Right lobe of liver (tissue), 6 donors: Measurements from ENCODE around the gene LMBR1L. TPM values are rescaled to one million over a fixed set of nuclear protein-coding genes. Genes with fewer than 3 reads are reported as not detected.
"Not testable (repeated sequence)": the region's sequence is repeated elsewhere in the genome, so short reads cannot be mapped to it uniquely, and the experiment has no call there.

Experiments used
- ATAC-seq, 4 donors: fragments of 200-7000 bp; cut with Tn5 transposase; one replicate each; pipeline ENCODE4 v1.9.1; 2020; ENCODE audit warnings: mild to moderate bottlenecking in 4 of 4, moderate library complexity in 4 of 4
- DNase-seq, 3 donors: peaks; one replicate each; pipeline ENCODE4 v3.0.0-alpha.2; 2020
- H3K27ac ChIP-seq, 3 donors: fragments of 200-600 bp; one replicate each; pipeline ENCODE4 v1.8.0; 2022
- H3K27me3 ChIP-seq, 2 donors: fragments of 200-600 bp; one replicate each; pipeline ENCODE4 v1.8.0; 2022
- H3K36me3 ChIP-seq, 4 donors: fragments of 200-600 bp; sonication (generic) in 1 of 4; one replicate each; pipeline versions ENCODE4 v1.5.1 to v1.8.0; 2017 to 2022; ENCODE audit warnings: control low read depth in 1 of 4
- H3K4me1 ChIP-seq, 4 donors: fragments of 200-600 bp; sonication (generic) in 1 of 4; one replicate each; pipeline versions ENCODE4 v1.5.1 to v1.8.0; 2017 to 2022; ENCODE audit warnings: control low read depth in 1 of 4
- H3K4me3 ChIP-seq, 3 donors: fragments of 200-600 bp; one replicate each; pipeline ENCODE4 v1.8.0; 2022
- H3K9me3 ChIP-seq, 4 donors: fragments of 200-600 bp; sonication (generic) in 1 of 4; one replicate each; pipeline versions ENCODE4 v1.5.1 to v1.8.0; 2017 to 2022; ENCODE audit warnings: control low read depth in 1 of 4
- CTCF ChIP-seq, 4 donors: fragments of 200-600 bp in 3 of 4; fragments of 450-650 bp in 1 of 4; IDR thresholded peaks; one replicate each; pipeline versions ENCODE4 v1.5.1 to v1.8.0; 2016 to 2022; ENCODE audit warnings: antibody characterized with exemption in 4 of 4, mild to moderate bottlenecking in 2 of 4
- POLR2A ChIP-seq: fragments of 450-650 bp; IDR thresholded peaks from one replicate; pipeline ENCODE4 v1.6.1; 2017; ENCODE audit warnings: antibody characterized with exemption, mild to moderate bottlenecking
- WGBS: methylation state at CpG from one replicate; pipeline ENCODE4 v1.1.6; 2018; ENCODE audit warnings: low coverage, low lambda C conversion rate; ENCODE audit not compliant: insufficient coverage; ENCODE audit errors: missing lambda C conversion rate; 5-methylcytosine and 5-hydroxymethylcytosine counted together
- intact Hi-C, 2 donors: fragments of 100-400 bp; cut with DNase I; formaldehyde crosslinking; loops; one replicate each; pipeline versions ENCODE4 v1.11.2 to v1.14.1; 2022
- total RNA-seq, 6 experiments: library from RNA; depleted of rRNA in 2 of 6; stranded (reverse); fragments of >200 nt in 2 of 6; fragmentation: NEBNext Ultra II Directional in 3 of 6; extraction: Animal tissue kit (Norgen Biotek cat#: 25700) in 3 of 6; gene quantifications; one replicate each; pipeline versions ENCODE4 v1.1.0 to v1.2.4, GENCODE V29; 2016 to 2023
- donor health status: DM: no; HTN: yes; CAD: no.
- donor health status: DM: no; HTN: no; CAD: no.
- donor health status: DM: no; HTN: no; CAD: no.
- donor health status: DM: no; HTN: yes; CAD: no.
- donor health status: DM: no; HTN: yes; CAD: no.

Gene LMBR1L
- total RNA-seq, 6 experiments from 2014 or later: 12.2 to 34.5 (median 16.3) TPM

- DNase-seq (peak; percentile 95 to 96 (median 96)), ATAC-seq (peak; percentile 80 to 85 (median 84))
- H3K36me3 ChIP-seq: peaks cover 7 to 23% (median 14%) of the 10 kb centered on the region in 4 donors
- TF ChIP-seq POLR2A: no peak
- TF ChIP-seq CTCF (IDR thresholded peaks at IDR 0.05): peak; percentile 80 to 97 (median 88)
- intact Hi-C loops: no loop called here
- H3K4me3 ChIP-seq: peak overlapping the region; percentile 89 to 100 (median 93)
- no peaks in the 10 kb centered on the region for H3K27me3 ChIP-seq
- H3K27ac ChIP-seq: peak overlapping the region; percentile 91 to 100 (median 92)
- no peaks in the 10 kb centered on the region for H3K9me3 ChIP-seq
- H3K4me1 ChIP-seq: peaks cover 0 to 13% (median 0%) of the 10 kb centered on the region in 4 donors
- 3% methylated on average over 18 of the region's 66 CpGs for WGBS
These were observed 19.8 kb upstream of the LMBR1L start for GRCh38 chr12:49130151-49131050.

- peak overlapping the region in 2 of 3 donors; percentile 92 to 100 for H3K27ac ChIP-seq
- TF ChIP-seq POLR2A (no peak), CTCF (IDR thresholded peaks at IDR 0.05) (no peak)
- no peaks in the 10 kb centered on the region for H3K9me3 ChIP-seq
- no peaks in the 10 kb centered on the region for H3K27me3 ChIP-seq
- intact Hi-C loops: loop anchor here in 1 of 2 donors (10.0 kb wide), 1 partner anchor 65 kb away; the partner anchor contains the start of genes KMT2D and RHEBL1
- peak overlapping the region; percentile 89 to 100 (median 93) for H3K4me3 ChIP-seq
- H3K4me1 ChIP-seq: peaks cover 0 to 13% (median 0%) of the 10 kb centered on the region in 4 donors
- 44% methylated on average over 14 of the region's 18 CpGs for WGBS
- peaks cover 7 to 23% (median 14%) of the 10 kb centered on the region in 4 donors for H3K36me3 ChIP-seq
- ATAC-seq: no peak
- DNase-seq: no peak
These were observed 18.9 kb upstream of the LMBR1L start for GRCh38 chr12:49129332-49130150.

- WGBS: 100% methylated on average over 3 of the region's 8 CpGs
- not testable (repeated sequence) for H3K4me3 ChIP-seq, H3K27me3 ChIP-seq, ATAC-seq, H3K27ac ChIP-seq, H3K9me3 ChIP-seq, DNase-seq
- Histone ChIP-seq H3K36me3 (peaks cover 7 to 23% (median 14%) of the 10 kb centered on the region in 4 donors), H3K4me1 (peaks cover 0 to 13% (median 0%) of the 10 kb centered on the region in 4 donors)
- intact Hi-C loops: loop anchor here in 1 of 2 donors (10.0 kb wide), 1 partner anchor 63 kb away; the partner anchor contains the start of genes KMT2D and RHEBL1
These were observed 17.3 kb upstream of the LMBR1L start for GRCh38 chr12:49127971-49128370.

GRCh38 chr12:49126852-49127763 lies 16.5 kb upstream of the LMBR1L start:
- Histone ChIP-seq H3K27ac (no peak overlapping the region), H3K9me3 (no peaks in the 10 kb centered on the region), H3K4me1 (peaks cover 0 to 13% (median 0%) of the 10 kb centered on the region in 4 donors), H3K4me3 (no peak overlapping the region), H3K36me3 (peaks cover 7 to 23% (median 14%) of the 10 kb centered on the region in 4 donors), H3K27me3 (no peaks in the 10 kb centered on the region)
- no peak for TF ChIP-seq POLR2A
- no peak for TF ChIP-seq CTCF (IDR thresholded peaks at IDR 0.05)
- intact Hi-C loops: loop anchor here in 1 of 2 donors (10.0 kb wide), 1 partner anchor 62 kb away; the partner anchor contains the start of genes KMT2D and RHEBL1
- WGBS: 89% methylated on average over 4 of the region's 4 CpGs
- ATAC-seq (no peak), DNase-seq (no peak)
